ENCODE data around the gene MACROD1. TPM values are rescaled to one million over a fixed set of nuclear protein-coding genes. Genes with fewer than 3 reads are reported as not detected.
"Not testable (repeated sequence)": the region's sequence is repeated elsewhere in the genome, so short reads cannot be mapped to it uniquely, and the experiment has no call there.

Gene MACROD1
- total and polyA plus RNA-seq, 9 of the 15 experiments (the other 6 are each of a cell fraction or from before 2014, with no cell fraction given), result 1.1 to 60.0 (median 26.4) TPM

GRCh38 chr11:63973912-63974258 is 192.0 kb downstream of the MACROD1 start:
- DNase-seq (ENCODE audit: extremely low read depth in 1 of 4, low spot score in 3 of 4); FAIRE-seq; H3K9me1 ChIP-seq (ENCODE audit: control insufficient read depth, insufficient read depth, low read length); CTCF ChIA-PET (ENCODE audit: low intra/inter-chr PET ratio); H3K4me3 ChIP-seq; in situ Hi-C loops (cut with MboI); H3K9me3 ChIP-seq (replicated peaks; ENCODE audit: control insufficient read depth, insufficient read depth, low read depth, low read length); H3K9ac ChIP-seq (ENCODE audit: insufficient read depth in 1 of 2, low read depth in 2 of 2, low read length in 2 of 2); BruUV-seq (replicated peaks); H3K27me3 ChIP-seq (ENCODE audit: control insufficient read depth in 2 of 2, insufficient read depth in 2 of 2, low read length in 2 of 2); ATAC-seq; intact Hi-C loops (cut with micrococcal nuclease): not testable (repeated sequence)
- Histone ChIP-seq H3K27ac (ENCODE audit: extremely low read depth, low read depth, low read length) (peak overlapping the region; percentile 58; the same call in 2 of the 3 replicates), H2AFZ (ENCODE audit: low read depth, low read length) (peak overlapping the region; percentile 67), H3K4me1 (replicated peaks in 1 of 2; ENCODE audit: control insufficient read depth in 2 of 2, insufficient read depth in 2 of 2, low read length in 2 of 2) (peaks cover 15 to 30% of the 10 kb centered on the region in 2 experiments), H3K36me3 (ENCODE audit: control insufficient read depth, insufficient read depth, low read length) (peaks cover 25% of the 10 kb centered on the region), H3K4me2 (ENCODE audit: insufficient read depth, low read length) (peak overlapping the region; percentile 97; the same call in 1 of the 2 replicates), H4K20me1 (replicated peaks; ENCODE audit: control insufficient read depth, insufficient read depth, low read length) (peaks cover 13% of the 10 kb centered on the region), H3K79me2 (ENCODE audit: control insufficient read depth, insufficient read depth, low read length) (peaks cover 44% of the 10 kb centered on the region)
- TF ChIP-seq AFF4 (CRISPR knock-in tag; IDR thresholded peaks at IDR 0.05) (0 out of 2 replicates have a peak, but pooled peaks have one; percentile 25), ZNF384 (IDR thresholded peaks at IDR 0.05; ENCODE audit: low read depth, low read length) (peak; percentile 69), KDM1A (IDR thresholded peaks at IDR 0.05) (peak; percentile 20 to 23; a peak in 2 of 4 replicates), MBD1 (CRISPR knock-in tag; IDR thresholded peaks at IDR 0.05) (0 out of 2 replicates have a peak, but pooled peaks have one; percentile 65)
- POLR2A ChIA-PET, result interaction anchor here (0.6 to 1.5 kb wide), 15 partner anchors 8 to 618 kb away, joined by 3 to 7 read pairs (median 4); partner anchors contain the start of genes FERMT3 and OTUB1
- 66% methylated on average over 17 of the region's 18 CpGs for WGBS (ENCODE audit: insufficient coverage, low coverage, missing lambda C conversion rate)
